Stomach (tissue), 9 donors: ENCODE results near the gene XIST. TPM values are rescaled to one million over a fixed set of nuclear protein-coding genes. Genes with fewer than 3 reads are reported as not detected.
A peak's percentile ranks its signal among the peaks of the same experiment; 100 is the strongest.
"Not testable (repeated sequence)": the region's sequence is repeated elsewhere in the genome, so short reads cannot be mapped to it uniquely, and the experiment has no call there.

Experiments used
- DNase-seq, 2 donors: peaks; one replicate each; pipeline versions ENCODE4 v3.0.0 to v3.0.0-alpha.2; 2013 to 2019
- H3K27ac ChIP-seq, 5 donors: fragments of 200-600 bp in 4 of 5; sonication (generic) in 4 of 5; one replicate each; pipeline ENCODE4 v1.5.1; 2013 to 2019; ENCODE audit warnings: mild to moderate bottlenecking in 1 of 5, moderate library complexity in 1 of 5
- H3K27me3 ChIP-seq, 3 donors: fragments of 200-600 bp; sonication (generic); one replicate each; pipeline ENCODE4 v1.5.1; 2017 to 2019; ENCODE audit warnings: mixed run types in 1 of 3
- H3K36me3 ChIP-seq, 4 donors: fragments of 200-600 bp; sonication (generic); 1 replicate in 3 of 4; 2 replicates in 1 of 4; pipeline ENCODE4 v1.5.1; 2016 to 2019
- H3K4me1 ChIP-seq, 4 donors: fragments of 200-600 bp; sonication (generic); one replicate each; pipeline ENCODE4 v1.5.1; 2016 to 2019
- H3K4me3 ChIP-seq, 4 donors: fragments of 200-600 bp; sonication (generic) in 3 of 4; one replicate each; pipeline ENCODE4 v1.5.1; 2016 to 2019; ENCODE audit warnings: mild to moderate bottlenecking in 1 of 4
- H3K9me3 ChIP-seq, 4 donors: fragments of 200-600 bp; sonication (generic); one replicate each; pipeline ENCODE4 v1.5.1; 2016 to 2019
- CTCF ChIP-seq, 7 experiments: fragments of 450-650 bp in 4 of 7; fragments of 200-600 bp in 3 of 7; sonication (generic) in 3 of 7; IDR thresholded peaks; one replicate each; pipeline ENCODE4 v1.5.1; 2016 to 2019; ENCODE audit warnings: antibody characterized with exemption in 7 of 7, control low read depth in 2 of 7, mild to moderate bottlenecking in 1 of 7
- EP300 ChIP-seq: sonication (generic); formaldehyde crosslinking; IDR thresholded peaks from one replicate; pipeline ENCODE4 v1.6.1; 2017; ENCODE audit warnings: antibody characterized with exemption
- POLR2A ChIP-seq, 4 donors: fragments of 450-650 bp; IDR thresholded peaks; one replicate each; pipeline ENCODE4 v1.6.1; 2016; ENCODE audit warnings: antibody characterized with exemption in 4 of 4, control low read depth in 2 of 4, mild to moderate bottlenecking in 1 of 4, moderate library complexity in 1 of 4
- POLR2AphosphoS5 ChIP-seq, 3 donors: sonication (generic); formaldehyde crosslinking; IDR thresholded peaks; one replicate each; pipeline ENCODE4 v1.6.1; 2016; ENCODE audit warnings: antibody characterized with exemption in 3 of 3
- WGBS, 5 donors: extraction: QIAGEN DNeasy Blood & Tissue Kit in 3 of 5; methylation state at CpG; one replicate each; pipeline versions ENCODE4 v1.1.5 to v1.1.7; 2013 to 2018; 5-methylcytosine and 5-hydroxymethylcytosine counted together
- intact Hi-C: fragments of 100-400 bp; cut with DNase I; formaldehyde crosslinking; loops from one replicate; pipeline ENCODE4 v1.15.1; 2023; ENCODE audit warnings: low total_unique reads
- polyA plus RNA-seq, 3 donors: library from polyadenylated mRNA; stranded (reverse); fragments of 200-250 nt; gene quantifications; one replicate each; pipeline ENCODE4 v1.2.3, GENCODE V29; 2013
- total RNA-seq, 5 donors: library from RNA; depleted of rRNA; stranded (reverse); fragments of >200 nt; gene quantifications; one replicate each; pipeline versions ENCODE4 v1.1.0 to v1.2.3, GENCODE V29; 2014 to 2016
- donor health status: healthy with polysubstance abuse.
- donor health status: Bipolar disorder and iron deficiency.
- donor health status: healthy.

The XIST gene
- total and polyA plus RNA-seq, 8 donors = 0.19 to 614 (median 22.7) TPM

GRCh38 chrX:73818200-73819116 is 34.1 kb downstream of the XIST start:
- peaks cover 0 to 35% (median 14%) of the 10 kb centered on the region in 4 donors for H3K36me3 ChIP-seq
- TF ChIP-seq CTCF (IDR thresholded peaks at IDR 0.05) = no peak
- TF ChIP-seq EP300 = no peak
- no peak for TF ChIP-seq POLR2AphosphoS5 (IDR thresholded peaks at IDR 0.05)
- no peak for TF ChIP-seq POLR2A (IDR thresholded peaks at IDR 0.05)
- no peak overlapping the region for H3K27ac ChIP-seq
- H3K27me3 ChIP-seq = no peaks in the 10 kb centered on the region
- DNase-seq = no peak
- no peaks in the 10 kb centered on the region for H3K4me1 ChIP-seq
- 75 to 92% (median 83%) methylated on average over 3 of the region's 3 CpGs for WGBS, 5 donors
- no peak overlapping the region for H3K4me3 ChIP-seq
- intact Hi-C loops = no loop called here
- no peaks in the 10 kb centered on the region for H3K9me3 ChIP-seq

GRCh38 chrX:73817393-73818199 is 34.9 kb downstream of the XIST start:
- no peak overlapping the region for H3K4me3 ChIP-seq
- H3K27me3 ChIP-seq = no peaks in the 10 kb centered on the region
- intact Hi-C loops = no loop called here
- no peaks in the 10 kb centered on the region for H3K9me3 ChIP-seq
- TF ChIP-seq POLR2A (IDR thresholded peaks at IDR 0.05) = no peak
- no peak for TF ChIP-seq EP300
- no peak for TF ChIP-seq POLR2AphosphoS5 (IDR thresholded peaks at IDR 0.05)
- WGBS, 5 donors = 72 to 83% (median 75%) methylated on average over 6 of the region's 6 CpGs
- no peaks in the 10 kb centered on the region for H3K4me1 ChIP-seq
- DNase-seq = peak in 1 of 2 donors; percentile 2
- H3K36me3 ChIP-seq = peaks cover 0 to 27% (median 13%) of the 10 kb centered on the region in 4 donors
- H3K27ac ChIP-seq = no peak overlapping the region

GRCh38 chrX:73812256-73812655 is 40.3 kb downstream of the XIST start:
- Histone ChIP-seq H3K4me1 (no peaks in the 10 kb centered on the region), H3K27me3 (no peaks in the 10 kb centered on the region), H3K27ac (no peak overlapping the region), H3K36me3 (no peaks in the 10 kb centered on the region), H3K4me3 (no peak overlapping the region), H3K9me3 (no peaks in the 10 kb centered on the region)
- DNase-seq = no peak
- TF ChIP-seq POLR2AphosphoS5 (IDR thresholded peaks at IDR 0.05) = no peak
- TF ChIP-seq CTCF (IDR thresholded peaks at IDR 0.05) = no peak
- intact Hi-C loops = no loop called here

- H3K4me3 ChIP-seq, H3K27me3 ChIP-seq, intact Hi-C loops, DNase-seq, H3K36me3 ChIP-seq, H3K4me1 ChIP-seq, H3K27ac ChIP-seq: not testable (repeated sequence)
- peaks cover 0 to 19% (median 8%) of the 10 kb centered on the region in 4 donors for H3K9me3 ChIP-seq
- 68 to 93% (median 90%) methylated on average over 1 of the region's 1 CpG for WGBS, 5 donors
Measured at GRCh38 chrX:73804109-73804508, 48.4 kb downstream of the XIST start.

GRCh38 chrX:73799888-73800287 is 52.6 kb downstream of the XIST start:
- WGBS, 5 donors = 24 to 46% (median 42%) methylated on average over 3 of the region's 3 CpGs
- H3K4me1 ChIP-seq = no peaks in the 10 kb centered on the region
- peaks cover 0 to 19% (median 8%) of the 10 kb centered on the region in 4 donors for H3K9me3 ChIP-seq
- no peaks in the 10 kb centered on the region for H3K27me3 ChIP-seq
- intact Hi-C loops = no loop called here
- no peak overlapping the region for H3K27ac ChIP-seq
- no peak for DNase-seq
- H3K4me3 ChIP-seq = no peak overlapping the region
- no peak for TF ChIP-seq CTCF (IDR thresholded peaks at IDR 0.05)
- no peak for TF ChIP-seq EP300
- no peak for TF ChIP-seq POLR2A (IDR thresholded peaks at IDR 0.05)
- no peak for TF ChIP-seq POLR2AphosphoS5 (IDR thresholded peaks at IDR 0.05)
- no peaks in the 10 kb centered on the region for H3K36me3 ChIP-seq

- H3K27ac ChIP-seq, H3K4me1 ChIP-seq, H3K27me3 ChIP-seq, H3K4me3 ChIP-seq, H3K9me3 ChIP-seq, DNase-seq, intact Hi-C loops, H3K36me3 ChIP-seq: not testable (repeated sequence)
- WGBS, 5 donors = 89 to 95% (median 91%) methylated on average over 8 of the region's 8 CpGs
Measured at GRCh38 chrX:73792511-73792910, 60.0 kb downstream of the XIST start.
